CD14-positive monocyte (primary cell): ENCODE measurements around the gene MED12L. TPM values are rescaled to one million over a fixed set of nuclear protein-coding genes. Genes with fewer than 3 reads are reported as not detected.

Experiments
- DNase-seq, 3 donors: peaks; one replicate each; pipeline ENCODE4 v3.0.0-alpha.2; 2011 to 2022
- H2AFZ ChIP-seq: 2 replicates; pipeline ENCODE4 v1.6.0; 2012; ENCODE audit warnings: mild to moderate bottlenecking, low read depth, low read length, inconsistent platforms; ENCODE audit not compliant: insufficient read depth, poor library complexity, severe bottlenecking
- H3K27ac ChIP-seq, 2 donors: 1 replicate in 1 of 2; 2 replicates in 1 of 2; pipeline ENCODE4 v1.5.1; 2012 to 2013; ENCODE audit warnings: low read length in 2 of 2, control low read depth in 1 of 2, inconsistent platforms in 1 of 2, low read depth in 1 of 2, mild to moderate bottlenecking in 1 of 2
- H3K27me3 ChIP-seq, 2 donors: one replicate each; pipeline versions ENCODE4 v1.6.0 to v1.6.1; 2011 to 2013; ENCODE audit warnings: low read length in 2 of 2; ENCODE audit not compliant: control insufficient read depth in 2 of 2, insufficient read depth in 2 of 2
- H3K36me3 ChIP-seq, 2 donors: replicated peaks in 1 of 2; 1 replicate in 1 of 2; 2 replicates in 1 of 2; pipeline versions ENCODE4 v1.5.1 to v1.6.1; 2012 to 2013; ENCODE audit warnings: low read length in 2 of 2, control low read depth in 1 of 2, inconsistent platforms in 1 of 2, mild to moderate bottlenecking in 1 of 2; ENCODE audit not compliant: insufficient read depth in 2 of 2, control insufficient read depth in 1 of 2
- H3K4me1 ChIP-seq, 2 donors: 1 replicate in 1 of 2; 2 replicates in 1 of 2; pipeline versions ENCODE4 v1.5.1 to v1.6.1; 2012 to 2013; ENCODE audit warnings: low read length in 2 of 2, control low read depth in 1 of 2, inconsistent platforms in 1 of 2, mild to moderate bottlenecking in 1 of 2, moderate library complexity in 1 of 2; ENCODE audit not compliant: insufficient read depth in 2 of 2, control insufficient read depth in 1 of 2
- H3K4me2 ChIP-seq: replicated peaks from 2 replicates; pipeline ENCODE3; 2012; ENCODE audit warnings: low read length, moderate library complexity, mild to moderate bottlenecking; ENCODE audit not compliant: poor library complexity, severe bottlenecking; ENCODE audit errors: extremely low read depth
- H3K4me3 ChIP-seq, 3 experiments: fragments of 200-600 bp in 1 of 3; sonication (generic) in 1 of 3; replicated peaks in 1 of 3; 1 replicate in 2 of 3; 2 replicates in 1 of 3; pipeline ENCODE4 v1.5.1; 2011 to 2013; ENCODE audit warnings: low read length in 3 of 3, mild to moderate bottlenecking in 3 of 3, control low read depth in 2 of 3, low read depth in 2 of 3, inconsistent platforms in 1 of 3, moderate library complexity in 1 of 3
- H3K79me2 ChIP-seq: 2 replicates; pipeline ENCODE4 v1.6.0; 2012; ENCODE audit warnings: mild to moderate bottlenecking, control low read depth, inconsistent platforms, low read length, moderate library complexity; ENCODE audit not compliant: insufficient read depth
- H3K9ac ChIP-seq: 2 replicates; pipeline ENCODE4 v1.6.0; 2017; ENCODE audit warnings: low read length, mild to moderate bottlenecking; ENCODE audit not compliant: insufficient read depth, poor library complexity, severe bottlenecking
- H3K9me3 ChIP-seq, 2 donors: replicated peaks in 1 of 2; 1 replicate in 1 of 2; 2 replicates in 1 of 2; pipeline versions ENCODE4 v1.5.1 to v1.6.1; 2012 to 2013; ENCODE audit warnings: low read length in 2 of 2, control low read depth in 1 of 2; ENCODE audit not compliant: control insufficient read depth in 1 of 2, insufficient read depth in 1 of 2
- H4K20me1 ChIP-seq: 2 replicates; pipeline ENCODE4 v1.6.0; 2012; ENCODE audit warnings: mild to moderate bottlenecking, low read length, control low read depth, moderate library complexity; ENCODE audit not compliant: insufficient read depth
- H3K27ac Mint-ChIP-seq, 7 donors: one replicate each; pipeline ENCODE4 v1.8.0; 2020; ENCODE audit warnings: mild to moderate bottlenecking in 7 of 7, mixed read lengths in 7 of 7, moderate library complexity in 6 of 7, inconsistent platforms in 2 of 7
- H3K27me3 Mint-ChIP-seq, 3 donors: one replicate each; pipeline ENCODE4 v1.8.0; 2021 to 2022; ENCODE audit warnings: low read depth in 3 of 3, mild to moderate bottlenecking in 3 of 3, mixed read lengths in 3 of 3, moderate library complexity in 3 of 3, inconsistent platforms in 1 of 3
- H3K36me3 Mint-ChIP-seq, 2 donors: one replicate each; pipeline ENCODE4 v1.8.0; 2020; ENCODE audit warnings: mixed read lengths in 2 of 2, inconsistent platforms in 1 of 2, mild to moderate bottlenecking in 1 of 2
- H3K4me1 Mint-ChIP-seq: one replicate; pipeline ENCODE4 v1.8.0; 2020; ENCODE audit warnings: mild to moderate bottlenecking, mixed read lengths
- H3K4me3 Mint-ChIP-seq, 2 donors: one replicate each; pipeline ENCODE4 v1.8.0; 2020; ENCODE audit warnings: mild to moderate bottlenecking in 2 of 2, mixed read lengths in 2 of 2, moderate library complexity in 1 of 2
- H3K9me3 Mint-ChIP-seq, 7 donors: one replicate each; pipeline ENCODE4 v1.8.0; 2020 to 2022; ENCODE audit warnings: mixed read lengths in 7 of 7, mild to moderate bottlenecking in 6 of 7, moderate library complexity in 6 of 7, inconsistent platforms in 2 of 7
- WGBS: methylation state at CpG from one replicate; pipeline ENCODE4 v1.1.5; 2013; ENCODE audit warnings: missing lambda C conversion rate; ENCODE audit not compliant: insufficient coverage; 5-methylcytosine and 5-hydroxymethylcytosine counted together
- intact Hi-C, 2 donors: fragments of 100-400 bp; cut with micrococcal nuclease; formaldehyde crosslinking; loops; one replicate each; pipeline versions ENCODE4 v1.15.0 to v1.15.1; 2023
- polyA plus RNA-seq, 3 donors: library from polyadenylated mRNA; depleted of rRNA in 1 of 3; unstranded in 2 of 3; stranded (reverse) in 1 of 3; fragments of 300-500 nt in 2 of 3; fragments of >200 nt in 1 of 3; fragmentation: Illumina TruSeq in 2 of 3; gene quantifications; 1 replicate in 2 of 3; 2 replicates in 1 of 3; pipeline ENCODE4 v1.2.3, GENCODE V29; 2012 to 2021
- TF ChIP-seq, protein P1 (sequence below): fragments of 200-600 bp; IDR thresholded peaks from one replicate; pipeline ENCODE4 v1.8.0; 2022; ENCODE audit warnings: antibody characterized with exemption, mild to moderate bottlenecking

The MED12L gene
- polyA plus RNA-seq, 3 donors: 0.12 to 0.29 TPM; not detected in 1

DNA sequence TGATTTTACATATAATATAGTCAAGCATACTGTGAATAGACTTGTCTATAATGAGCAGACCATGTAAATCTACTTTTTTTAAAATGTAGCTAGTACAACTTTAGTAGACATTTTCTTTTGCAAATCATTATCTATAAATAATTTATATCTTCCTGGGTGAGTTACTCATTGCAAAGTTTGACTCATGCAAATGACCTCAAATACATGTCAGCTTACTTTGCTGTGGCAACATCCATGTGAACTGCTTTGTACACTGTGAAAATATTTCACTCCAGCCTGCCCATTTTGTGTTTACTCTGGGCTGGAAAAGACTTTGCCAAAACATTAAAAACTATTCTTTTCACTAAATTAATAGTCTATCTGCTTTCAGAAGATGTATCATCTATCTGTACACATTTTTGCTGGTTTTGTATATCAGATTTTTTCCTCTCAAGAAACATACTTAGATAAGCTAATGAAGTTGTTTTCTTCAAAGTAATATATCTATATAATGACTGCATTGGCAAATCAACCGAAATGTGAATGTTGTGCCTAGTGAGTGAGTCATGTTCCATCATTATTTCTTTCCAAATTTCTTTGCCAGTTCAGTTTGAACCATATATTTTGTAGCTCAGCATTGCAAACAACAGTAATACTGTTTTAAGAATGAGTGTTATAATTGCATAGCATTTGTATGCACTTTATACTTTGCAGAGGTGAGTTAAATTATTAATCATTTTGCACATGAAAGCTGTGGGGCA, 348.9 kb downstream of the MED12L start:
- no CpG with 5 or more reads among the region's 1 CpG for WGBS
- no peak overlapping the region for H3K4me3 ChIP-seq
- no peak overlapping the region for H2AFZ ChIP-seq
- no peaks in the 10 kb centered on the region for H4K20me1 ChIP-seq
- Mint-ChIP-seq H3K4me3 (no peak overlapping the region), H3K27me3 (no peaks in the 10 kb centered on the region), H3K27ac (no peak overlapping the region), H3K9me3 (no peaks in the 10 kb centered on the region), H3K4me1 (no peaks in the 10 kb centered on the region), H3K36me3 (no peaks in the 10 kb centered on the region)
- H3K4me2 ChIP-seq: no peak overlapping the region
- H3K36me3 ChIP-seq: no peaks in the 10 kb centered on the region
- H3K9me3 ChIP-seq: no peaks in the 10 kb centered on the region
- H3K4me1 ChIP-seq: no peaks in the 10 kb centered on the region
- H3K27ac ChIP-seq: no peak overlapping the region
- intact Hi-C loops: loop anchor here in 1 of 2 donors (10.0 kb wide), 1 partner anchor 400 kb away; no protein-coding TSS in a partner anchor
- no peak overlapping the region for H3K9ac ChIP-seq
- H3K27me3 ChIP-seq: no peaks in the 10 kb centered on the region
- DNase-seq: no peak
- TF ChIP-seq, protein P1, sequence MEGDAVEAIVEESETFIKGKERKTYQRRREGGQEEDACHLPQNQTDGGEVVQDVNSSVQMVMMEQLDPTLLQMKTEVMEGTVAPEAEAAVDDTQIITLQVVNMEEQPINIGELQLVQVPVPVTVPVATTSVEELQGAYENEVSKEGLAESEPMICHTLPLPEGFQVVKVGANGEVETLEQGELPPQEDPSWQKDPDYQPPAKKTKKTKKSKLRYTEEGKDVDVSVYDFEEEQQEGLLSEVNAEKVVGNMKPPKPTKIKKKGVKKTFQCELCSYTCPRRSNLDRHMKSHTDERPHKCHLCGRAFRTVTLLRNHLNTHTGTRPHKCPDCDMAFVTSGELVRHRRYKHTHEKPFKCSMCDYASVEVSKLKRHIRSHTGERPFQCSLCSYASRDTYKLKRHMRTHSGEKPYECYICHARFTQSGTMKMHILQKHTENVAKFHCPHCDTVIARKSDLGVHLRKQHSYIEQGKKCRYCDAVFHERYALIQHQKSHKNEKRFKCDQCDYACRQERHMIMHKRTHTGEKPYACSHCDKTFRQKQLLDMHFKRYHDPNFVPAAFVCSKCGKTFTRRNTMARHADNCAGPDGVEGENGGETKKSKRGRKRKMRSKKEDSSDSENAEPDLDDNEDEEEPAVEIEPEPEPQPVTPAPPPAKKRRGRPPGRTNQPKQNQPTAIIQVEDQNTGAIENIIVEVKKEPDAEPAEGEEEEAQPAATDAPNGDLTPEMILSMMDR: no peak
- no peaks in the 10 kb centered on the region for H3K79me2 ChIP-seq

DNA sequence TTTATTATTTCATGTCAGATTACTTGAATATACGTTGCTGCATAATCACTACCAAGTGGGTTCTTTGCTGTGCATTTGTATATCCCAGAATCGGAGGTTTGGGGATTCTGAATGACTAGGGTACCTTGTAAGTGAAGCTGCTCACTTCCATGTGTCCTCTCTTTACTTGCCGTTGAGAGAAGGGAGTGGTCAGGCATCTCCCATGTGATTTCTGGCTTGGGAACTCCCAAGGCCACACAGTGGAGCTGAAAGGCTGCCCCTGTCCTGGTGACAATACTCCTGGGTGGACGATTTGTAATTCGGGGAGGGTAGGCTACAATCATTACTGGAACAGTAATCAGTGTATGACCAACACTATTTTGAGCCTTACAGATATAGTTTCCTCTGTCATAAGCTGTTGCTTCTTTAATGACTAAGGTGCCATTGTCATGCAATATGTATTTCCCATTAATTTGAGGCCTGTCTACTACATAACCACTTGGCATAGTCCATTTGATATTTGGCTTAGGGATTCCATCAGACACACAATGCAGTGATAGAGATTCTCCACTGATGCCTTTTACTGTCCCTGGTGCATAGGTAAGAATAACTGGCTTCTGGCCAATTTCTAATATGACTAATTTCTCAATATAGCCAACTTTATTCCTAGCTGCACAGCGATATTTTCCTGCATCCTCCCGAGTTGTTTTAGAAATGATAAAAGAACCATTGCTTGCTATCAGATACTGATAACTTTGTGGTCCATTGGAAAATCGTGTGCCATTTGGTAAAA, 351.4 kb downstream of the MED12L start:
- H3K4me3 ChIP-seq: no peak overlapping the region
- H4K20me1 ChIP-seq: no peaks in the 10 kb centered on the region
- Mint-ChIP-seq H3K27ac (no peak overlapping the region), H3K36me3 (no peaks in the 10 kb centered on the region), H3K4me1 (no peaks in the 10 kb centered on the region), H3K9me3 (no peaks in the 10 kb centered on the region), H3K4me3 (no peak overlapping the region), H3K27me3 (no peaks in the 10 kb centered on the region)
- H3K36me3 ChIP-seq: no peaks in the 10 kb centered on the region
- no peaks in the 10 kb centered on the region for H3K4me1 ChIP-seq
- no peaks in the 10 kb centered on the region for H3K9me3 ChIP-seq
- DNase-seq: no peak
- no peak overlapping the region for H2AFZ ChIP-seq
- no peak overlapping the region for H3K9ac ChIP-seq
- H3K27me3 ChIP-seq: no peaks in the 10 kb centered on the region
- no peak overlapping the region for H3K4me2 ChIP-seq
- intact Hi-C loops: loop anchor here in 1 of 2 donors (10.0 kb wide), 1 partner anchor 398 kb away; no protein-coding TSS in a partner anchor
- TF ChIP-seq, protein P1: no peak
- H3K27ac ChIP-seq: no peak overlapping the region
- 95% methylated on average over 7 of the region's 8 CpGs for WGBS
- no peaks in the 10 kb centered on the region for H3K79me2 ChIP-seq
